ENCODE results near the gene WRAP73.

WRAP73 gene

GRCh38 chr1:3681898-3682806 is 32.2 kb upstream of the WRAP73 start:
- no peak for DNase-seq

GRCh38 chr1:3681231-3681897 is 31.5 kb upstream of the WRAP73 start:
- no peak for DNase-seq

GRCh38 chr1:3680488-3681230 is 30.8 kb upstream of the WRAP73 start:
- DNase-seq, result no peak

GRCh38 chr1:3679799-3680453 is 30.0 kb upstream of the WRAP73 start:
- no peak for DNase-seq

GRCh38 chr1:3679098-3679555 is 29.2 kb upstream of the WRAP73 start:
- DNase-seq, result no peak

- DNase-seq, result no peak
These were observed 28.6 kb upstream of the WRAP73 start for GRCh38 chr1:3678361-3679097.

GRCh38 chr1:3677484-3677883 is 27.6 kb upstream of the WRAP73 start:
- no peak for DNase-seq

GRCh38 chr1:3676581-3677470 is 26.9 kb upstream of the WRAP73 start:
- no peak for DNase-seq

GRCh38 chr1:3675436-3675835 is 25.5 kb upstream of the WRAP73 start:
- no peak for DNase-seq

GRCh38 chr1:3674100-3675094 is 24.5 kb upstream of the WRAP73 start:
- no peak for DNase-seq

GRCh38 chr1:3673381-3674099 is 23.6 kb upstream of the WRAP73 start:
- no peak for DNase-seq

GRCh38 chr1:3672971-3673361 is 23.1 kb upstream of the WRAP73 start:
- DNase-seq, result no peak

- DNase-seq, result no peak
These were observed 22.5 kb upstream of the WRAP73 start for GRCh38 chr1:3672231-3672970.

GRCh38 chr1:3671371-3672180 is 21.7 kb upstream of the WRAP73 start:
- no peak for DNase-seq

GRCh38 chr1:3670823-3671265 is 20.9 kb upstream of the WRAP73 start:
- DNase-seq, result no peak

- DNase-seq, result no peak
These were observed 20.1 kb upstream of the WRAP73 start for GRCh38 chr1:3669971-3670431.

- no peak for DNase-seq
These were observed 19.5 kb upstream of the WRAP73 start for GRCh38 chr1:3669421-3669821.

Data from stimulated activated CD4-positive, alpha-beta T cell treated with anti-CD3 and anti-CD28 coated beads, Interleukin-4, amount 100 ng/mL, for 24 hours (primary cell).